Esophagus (tissue), 2 donors: ENCODE measurements around the gene TKTL1. TPM values are rescaled to one million over a fixed set of nuclear protein-coding genes. Genes with fewer than 3 reads are reported as not detected.

ENCODE experiments used
- H3K27ac ChIP-seq, 2 donors: one replicate each; pipeline ENCODE4 v1.5.1; 2013; ENCODE audit warnings: low read depth in 2 of 2, mild to moderate bottlenecking in 2 of 2, inconsistent platforms in 1 of 2, low read length in 1 of 2, moderate library complexity in 1 of 2
- H3K27me3 ChIP-seq, 2 donors: one replicate each; pipeline ENCODE4 v1.6.1; 2013; ENCODE audit warnings: low read length in 2 of 2, control low read depth in 1 of 2, mild to moderate bottlenecking in 1 of 2; ENCODE audit not compliant: insufficient read depth in 2 of 2, control insufficient read depth in 1 of 2
- H3K36me3 ChIP-seq, 2 donors: one replicate each; pipeline ENCODE4 v1.6.1; 2013; ENCODE audit warnings: low read length in 1 of 2; ENCODE audit not compliant: control insufficient read depth in 2 of 2, insufficient read depth in 2 of 2
- H3K4me1 ChIP-seq, 2 donors: one replicate each; pipeline ENCODE4 v1.6.1; 2013; ENCODE audit warnings: low read length in 1 of 2; ENCODE audit not compliant: control insufficient read depth in 2 of 2, insufficient read depth in 2 of 2
- H3K4me3 ChIP-seq, 2 donors: one replicate each; pipeline ENCODE4 v1.5.1; 2013; ENCODE audit warnings: low read length in 2 of 2, mild to moderate bottlenecking in 2 of 2, low read depth in 1 of 2, moderate library complexity in 1 of 2
- H3K9me3 ChIP-seq, 2 donors: one replicate each; pipeline ENCODE4 v1.6.1; 2013; ENCODE audit warnings: mild to moderate bottlenecking in 2 of 2, low read depth in 1 of 2, low read length in 1 of 2, moderate library complexity in 1 of 2; ENCODE audit not compliant: control insufficient read depth in 2 of 2, insufficient read depth in 1 of 2
- WGBS, 2 donors: extraction: QIAGEN DNeasy Blood & Tissue Kit; methylation state at CpG; one replicate each; pipeline ENCODE4 v1.1.7; 2013; 5-methylcytosine and 5-hydroxymethylcytosine counted together
- polyA plus RNA-seq, 2 donors: library from polyadenylated mRNA; stranded (reverse); fragments of 200-250 nt; gene quantifications; one replicate each; pipeline ENCODE4 v1.2.3, GENCODE V29; 2013
- donor health status: healthy with polysubstance abuse.
- donor health status: Bipolar disorder and iron deficiency.

The TKTL1 gene
- polyA plus RNA-seq, 2 donors = not detected

DNA sequence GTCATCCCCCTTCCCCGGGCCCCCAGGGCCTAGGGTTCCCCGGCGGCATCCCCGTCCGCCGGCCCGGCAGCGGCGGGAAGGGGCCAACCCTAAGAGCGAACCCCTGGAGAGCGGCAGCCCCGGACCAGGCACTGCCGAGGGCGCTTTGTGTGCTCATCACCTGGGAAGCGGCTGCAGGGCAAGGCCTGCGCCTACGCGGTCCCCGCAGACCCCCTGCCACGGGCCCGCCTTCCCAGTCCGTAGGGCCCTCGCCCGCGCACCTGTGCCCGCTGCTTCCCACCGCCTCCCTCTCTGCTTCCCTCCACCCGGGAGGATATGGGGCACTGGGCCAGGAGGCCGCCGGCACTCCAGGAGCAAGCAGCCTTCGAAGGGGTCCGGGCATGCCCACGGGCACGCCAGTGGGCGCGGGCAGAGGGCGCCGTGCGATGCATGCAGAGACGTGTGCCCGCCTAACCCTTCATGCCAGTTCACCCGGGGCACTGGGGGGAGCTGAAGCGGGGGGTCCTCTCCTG lies 76.2 kb downstream of the TKTL1 start:
- Histone ChIP-seq H3K27ac (peak overlapping the region; percentile 45 to 94), H3K4me1 (peaks cover 0 to 14% of the 10 kb centered on the region in 2 donors), H3K4me3 (peak overlapping the region; percentile 36 to 58)

DNA sequence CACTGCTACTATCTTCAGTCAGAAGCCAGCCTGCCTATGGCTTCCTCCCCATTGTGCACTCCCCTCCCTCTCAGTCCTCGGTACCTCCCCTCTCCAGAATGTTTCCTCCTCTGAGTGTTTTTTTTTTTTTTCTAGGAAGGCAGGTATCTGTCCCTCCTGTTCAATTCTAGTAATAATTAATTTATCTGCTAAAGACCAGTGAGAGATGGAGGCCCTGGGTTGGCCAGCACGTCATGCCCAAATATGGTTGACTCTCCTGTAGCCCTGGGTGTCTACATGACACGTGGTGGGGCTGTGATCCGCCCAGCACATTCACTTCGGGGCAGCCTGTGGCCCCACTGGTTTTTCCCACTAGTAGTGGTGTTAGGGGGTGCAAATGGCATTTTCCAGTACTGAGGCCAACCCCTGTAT lies 77.0 kb downstream of the TKTL1 start:
- H3K4me3 ChIP-seq = peak overlapping the region; percentile 36 to 58
- H3K27me3 ChIP-seq = no peaks in the 10 kb centered on the region
- 10 to 30% methylated on average over 5 of the region's 5 CpGs for WGBS, 2 donors
- peaks cover 0 to 12% of the 10 kb centered on the region in 2 donors for H3K4me1 ChIP-seq
- peaks cover 0 to 8% of the 10 kb centered on the region in 2 donors for H3K9me3 ChIP-seq
- peaks cover 0 to 6% of the 10 kb centered on the region in 2 donors for H3K36me3 ChIP-seq
- peak overlapping the region; percentile 88 to 92 for H3K27ac ChIP-seq

More for the DNA sequence above, 76.2 kb downstream of the TKTL1 start:
- Histone ChIP-seq H3K27me3 (no peaks in the 10 kb centered on the region), H3K9me3 (peaks cover 0 to 8% of the 10 kb centered on the region in 2 donors), H3K36me3 (peaks cover 0 to 13% of the 10 kb centered on the region in 2 donors)
- 4 to 28% methylated on average over 23 to 43 of the region's 43 CpGs for WGBS, 2 donors

DNA sequence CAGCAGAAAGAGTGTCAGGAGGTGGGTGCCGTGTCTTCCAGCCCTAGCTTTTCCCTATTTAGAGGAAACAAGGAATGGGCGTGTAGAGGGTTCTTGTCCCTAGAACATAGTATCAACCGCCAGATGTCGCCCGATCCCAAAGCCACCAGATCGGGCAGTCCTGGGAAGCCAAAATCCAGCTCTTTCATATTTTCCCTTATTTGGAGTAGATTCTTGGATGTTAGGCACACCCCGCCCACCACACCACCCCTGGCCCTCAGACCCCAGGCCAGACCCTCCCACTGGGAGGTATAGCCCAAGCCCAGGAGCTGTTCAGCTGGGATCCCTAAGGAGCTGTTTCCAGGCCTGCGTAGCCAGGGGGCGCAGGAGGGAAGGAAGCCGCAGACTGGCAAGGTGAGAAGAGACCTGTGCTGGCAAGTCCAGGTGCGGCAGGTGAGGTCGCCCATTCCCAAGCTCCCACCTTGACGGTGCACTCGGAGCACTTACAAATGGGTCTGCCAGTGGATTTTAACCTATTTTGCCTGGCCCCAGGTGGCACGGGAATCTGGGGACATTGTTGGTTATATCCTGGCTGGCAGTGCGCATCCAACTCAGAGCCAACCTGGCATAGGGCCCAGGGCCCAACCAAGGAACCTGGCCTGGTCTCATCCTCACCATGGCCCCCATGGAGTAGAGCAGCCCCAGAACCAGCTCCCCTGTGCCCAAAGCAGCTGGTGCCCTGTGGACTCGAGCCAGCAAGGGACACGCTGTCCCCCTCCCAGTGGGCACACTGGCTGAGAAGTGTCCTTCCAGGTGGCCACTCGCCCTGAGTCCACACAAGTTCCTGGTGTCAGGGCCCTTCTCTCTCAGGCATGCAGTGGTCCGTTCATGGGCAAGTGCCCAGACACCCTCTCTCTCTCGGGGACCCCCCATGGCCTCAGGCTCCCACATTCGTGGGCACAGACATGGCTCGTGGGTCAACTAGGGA lies 78.0 kb downstream of the TKTL1 start:
- H3K36me3 ChIP-seq = no peaks in the 10 kb centered on the region
- H3K4me1 ChIP-seq = peaks cover 0 to 4% of the 10 kb centered on the region in 2 donors
- peaks cover 0 to 8% of the 10 kb centered on the region in 2 donors for H3K9me3 ChIP-seq
- H3K4me3 ChIP-seq = peak overlapping the region; percentile 43 to 51
- WGBS, 2 donors = 5 to 40% methylated on average over 23 of the region's 23 CpGs
- no peaks in the 10 kb centered on the region for H3K27me3 ChIP-seq
- H3K27ac ChIP-seq = peak overlapping the region; percentile 88 to 92

DNA sequence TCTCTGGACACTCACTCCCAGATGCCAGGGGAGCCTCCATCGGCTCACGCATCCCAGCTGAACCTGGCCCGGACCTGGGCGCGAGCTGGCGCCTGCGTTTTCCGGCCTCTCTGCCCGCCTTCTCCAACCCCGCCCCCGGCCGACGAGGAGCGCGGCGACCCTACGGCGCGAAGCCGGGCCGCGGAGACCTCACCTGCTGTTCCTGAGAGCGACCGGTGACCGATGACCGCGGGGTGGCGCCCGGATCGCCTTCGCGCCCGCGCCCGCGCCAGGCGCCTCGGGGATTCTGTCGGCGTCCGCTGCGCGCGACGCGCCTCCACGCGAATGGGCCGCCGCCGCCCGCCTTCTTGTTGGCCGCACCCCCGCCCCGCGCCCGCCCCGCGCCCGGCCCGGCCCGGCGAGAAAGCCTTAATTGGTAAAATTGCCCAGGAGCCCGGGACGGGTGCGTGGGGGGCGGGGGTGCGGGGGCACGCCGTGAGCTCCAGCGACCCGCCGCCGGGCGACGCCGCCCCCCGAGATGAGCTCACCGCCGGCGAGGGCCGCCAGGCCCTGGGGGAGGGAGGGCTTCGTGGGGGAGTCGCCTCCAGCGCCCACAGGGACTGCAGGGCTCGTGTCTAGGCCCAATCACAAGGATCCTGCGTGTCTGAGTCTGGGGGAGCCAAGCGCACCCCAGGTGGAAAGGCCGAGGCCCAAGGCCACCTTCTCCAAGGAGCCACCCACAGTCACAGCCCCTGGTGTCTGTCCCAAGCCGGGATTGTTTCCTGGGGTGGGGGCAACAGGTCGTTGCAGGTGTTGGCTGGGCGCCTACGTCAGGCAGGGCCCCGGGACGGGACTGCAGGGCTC lies 78.9 kb downstream of the TKTL1 start, which contains the start of gene FLNA:
Gene FLNA (minus strand): TSS at position 322 of the 843 bp plus-strand sequence. CDS start 3,389 bp downstream, outside the sequence.
- no peaks in the 10 kb centered on the region for H3K36me3 ChIP-seq
- H3K27ac ChIP-seq = peak within 1 kb of the TSS; percentile 88 to 92
- peak within 1 kb of the TSS; percentile 43 to 51 for H3K4me3 ChIP-seq
- no peaks in the 10 kb centered on the region for H3K27me3 ChIP-seq
- WGBS, 2 donors = 3 to 29% methylated on average over 74 to 95 of the region's 95 CpGs
- peaks cover 0 to 8% of the 10 kb centered on the region in 2 donors for H3K9me3 ChIP-seq
- peaks cover 0 to 4% of the 10 kb centered on the region in 2 donors for H3K4me1 ChIP-seq

DNA sequence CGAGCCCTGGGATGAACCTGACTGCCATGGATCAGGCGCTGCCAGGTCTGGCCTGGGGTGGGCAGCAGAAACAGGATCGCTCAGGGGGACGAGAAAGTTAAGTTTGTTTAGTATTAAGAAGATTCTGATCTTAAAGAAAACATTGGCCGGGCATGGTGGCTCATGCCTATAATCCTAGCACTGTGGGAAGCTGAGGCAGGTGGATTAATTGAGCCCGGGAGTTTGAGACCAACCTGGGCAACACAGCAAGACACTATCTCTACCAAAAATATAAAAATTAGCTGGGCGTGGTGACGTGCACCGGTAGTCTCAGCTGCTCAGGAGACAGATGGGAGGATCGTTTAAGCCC lies 79.5 kb downstream of the TKTL1 start:
- Histone ChIP-seq H3K4me3 (peak overlapping the region; percentile 0 to 43), H3K27ac (peak overlapping the region; percentile 88 to 92), H3K9me3 (peaks cover 0 to 8% of the 10 kb centered on the region in 2 donors), H3K27me3 (no peaks in the 10 kb centered on the region), H3K36me3 (no peaks in the 10 kb centered on the region), H3K4me1 (peaks cover 0 to 7% of the 10 kb centered on the region in 2 donors)
- 37 to 68% methylated on average over 10 of the region's 10 CpGs for WGBS, 2 donors

DNA sequence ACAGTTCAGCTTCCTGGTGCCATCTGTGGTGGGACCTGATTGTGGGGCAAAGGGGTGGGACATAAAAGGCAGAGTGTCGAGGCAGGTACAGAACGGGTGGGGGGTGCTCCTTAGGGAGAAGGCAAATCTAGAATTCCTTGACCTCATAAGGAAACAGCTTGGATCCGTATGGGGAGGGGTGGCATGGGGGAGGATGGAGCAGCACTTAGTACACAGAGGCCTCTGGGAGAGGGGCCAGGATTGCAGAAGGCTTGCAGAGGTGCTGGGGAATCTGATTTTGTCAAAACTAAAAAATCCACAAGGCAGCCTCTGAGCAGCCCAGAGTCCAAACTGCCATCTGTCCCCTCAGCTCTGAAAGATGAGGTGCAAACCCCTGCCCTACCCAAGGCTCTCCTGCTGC lies 81.2 kb downstream of the TKTL1 start:
- H3K27me3 ChIP-seq = no peaks in the 10 kb centered on the region
- peaks cover 0 to 11% of the 10 kb centered on the region in 2 donors for H3K4me1 ChIP-seq
- H3K4me3 ChIP-seq = no peak overlapping the region
- WGBS, 2 donors = 70 to 76% methylated on average over 3 of the region's 3 CpGs
- peak overlapping the region; percentile 64 to 75 for H3K27ac ChIP-seq
- H3K36me3 ChIP-seq = no peaks in the 10 kb centered on the region
- peaks cover 0 to 2% of the 10 kb centered on the region in 2 donors for H3K9me3 ChIP-seq

DNA sequence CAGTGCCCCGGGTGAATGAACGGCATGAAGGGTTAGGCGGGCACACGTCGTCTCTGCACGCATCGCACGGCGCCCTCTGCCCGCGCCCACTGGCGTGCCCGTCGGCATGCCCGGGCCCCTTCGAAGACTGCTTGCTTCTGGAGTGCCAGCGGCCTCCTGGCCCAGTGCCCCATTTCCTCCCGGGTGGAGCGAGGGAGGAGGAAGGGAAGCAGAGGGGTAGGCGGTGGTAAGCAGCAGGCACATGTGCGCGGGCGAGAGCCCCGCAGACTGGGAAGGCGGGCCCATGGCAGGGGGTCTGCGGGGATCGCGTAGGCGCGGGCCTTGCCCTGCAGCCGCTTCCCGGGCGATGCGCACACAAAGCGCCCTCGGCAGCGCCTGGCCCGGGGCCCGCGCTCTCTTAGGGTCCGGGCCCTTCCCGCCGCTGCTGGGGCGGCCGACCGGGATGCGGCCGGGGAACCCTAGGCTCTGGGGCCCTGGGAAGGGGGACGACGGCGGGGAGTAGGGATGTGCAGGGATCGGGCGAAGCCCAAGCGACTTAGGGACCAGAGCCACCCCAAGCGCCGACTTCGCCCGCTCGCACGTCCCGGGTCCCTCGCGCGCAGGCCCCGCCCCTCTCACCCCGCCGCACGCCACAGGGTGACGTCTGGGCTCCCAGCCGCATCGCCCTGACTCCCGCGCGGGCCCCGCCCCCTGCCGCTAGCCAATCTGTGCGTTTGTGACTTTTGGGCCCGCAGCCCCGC lies 82.6 kb downstream of the TKTL1 start:
- Histone ChIP-seq H3K4me3 (peak overlapping the region; percentile 36 to 50), H3K27me3 (no peaks in the 10 kb centered on the region), H3K36me3 (no peaks in the 10 kb centered on the region), H3K27ac (peak overlapping the region; percentile 95 to 99), H3K4me1 (peaks cover 0 to 6% of the 10 kb centered on the region in 2 donors), H3K9me3 (peaks cover 0 to 2% of the 10 kb centered on the region in 2 donors)
- 0 to 35% methylated on average over 36 to 79 of the region's 79 CpGs for WGBS, 2 donors

DNA sequence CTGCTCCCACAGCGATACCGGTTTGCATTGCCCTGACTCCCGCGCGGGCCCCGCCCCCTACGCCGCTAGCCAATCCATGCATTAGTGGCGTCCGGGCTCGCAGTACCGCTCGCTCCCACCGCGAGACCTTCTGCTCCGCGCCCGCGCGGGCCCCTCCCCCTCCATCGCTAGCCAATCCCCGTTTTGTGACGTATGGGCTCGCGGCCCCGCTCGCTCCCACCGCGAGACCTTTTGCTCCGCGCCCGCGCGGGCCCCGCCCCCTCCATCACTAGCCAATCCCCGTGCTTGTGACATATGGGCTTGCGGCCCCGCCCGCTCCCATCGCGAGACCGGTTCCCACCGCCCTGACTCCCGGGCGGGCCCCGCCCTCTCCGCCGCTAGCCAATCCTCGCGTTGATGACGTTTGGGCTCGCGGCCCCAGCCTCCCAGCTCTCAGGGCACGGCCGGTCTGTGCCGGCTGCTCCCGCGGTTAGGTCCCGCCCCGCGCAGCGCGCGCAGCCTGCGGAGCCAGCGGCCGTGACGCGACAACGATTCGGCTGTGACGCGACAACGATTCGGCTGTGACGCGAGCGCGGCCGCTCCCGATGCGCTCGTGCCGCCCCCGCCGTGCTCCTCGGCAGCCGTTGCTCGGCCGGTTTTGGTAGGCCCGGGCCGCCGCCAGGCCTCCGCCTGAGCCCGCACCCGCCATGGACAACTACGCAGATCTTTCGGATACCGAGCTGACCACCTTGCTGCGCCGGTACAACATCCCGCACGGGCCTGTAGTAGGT lies 83.4 kb downstream of the TKTL1 start, which contains the start of gene EMD:
Gene EMD (plus strand): TSS at position 497 of the 770 bp plus-strand sequence. CDS start 190 bp downstream, at position 687.
- Histone ChIP-seq H3K27me3 (no peaks in the 10 kb centered on the region), H3K9me3 (peaks cover 0 to 2% of the 10 kb centered on the region in 2 donors), H3K4me3 (peak within 1 kb of the TSS; percentile 53 to 83), H3K4me1 (peaks cover 0 to 6% of the 10 kb centered on the region in 2 donors), H3K36me3 (no peaks in the 10 kb centered on the region), H3K27ac (peak within 1 kb of the TSS; percentile 95 to 99)
- 0 to 27% methylated on average over 94 to 103 of the region's 103 CpGs for WGBS, 2 donors
